H9 (cell line): ENCODE measurements around the gene SHISA3. TPM values are rescaled to one million over a fixed set of nuclear protein-coding genes. Genes with fewer than 3 reads are reported as not detected.

Source experiments
- DNase-seq: peaks from one replicate; pipeline ENCODE4 v3.0.0-alpha.2; 2017
- H2AFZ ChIP-seq: one replicate; pipeline ENCODE4 v1.6.1; 2013; ENCODE audit warnings: mild to moderate bottlenecking, low read length, control low read depth, moderate library complexity
- H2AK5ac ChIP-seq: 2 replicates; pipeline ENCODE4 v1.6.1; 2013; ENCODE audit warnings: low read length, control low read depth, mixed read lengths; ENCODE audit not compliant: insufficient read length
- H2BK120ac ChIP-seq: one replicate; pipeline ENCODE4 v1.6.1; 2013; ENCODE audit warnings: low read depth, mild to moderate bottlenecking, low read length, control low read depth, inconsistent platforms; ENCODE audit not compliant: poor library complexity, severe bottlenecking
- H2BK12ac ChIP-seq: 2 replicates; pipeline ENCODE4 v1.6.1; 2013; ENCODE audit warnings: low read length, control low read depth, mixed read lengths, low read depth; ENCODE audit not compliant: insufficient read length
- H2BK15ac ChIP-seq: 2 replicates; pipeline ENCODE4 v1.6.1; 2013; ENCODE audit warnings: low read depth, low read length, control low read depth
- H2BK20ac ChIP-seq: one replicate; pipeline ENCODE4 v1.6.1; 2013; ENCODE audit warnings: low read depth, mild to moderate bottlenecking, low read length, control low read depth, inconsistent platforms; ENCODE audit not compliant: poor library complexity, severe bottlenecking
- H2BK5ac ChIP-seq: 2 replicates; pipeline ENCODE4 v1.6.1; 2013; ENCODE audit warnings: low read length, control low read depth, mixed read lengths; ENCODE audit not compliant: insufficient read length
- H3K14ac ChIP-seq: 2 replicates; pipeline ENCODE4 v1.6.1; 2013; ENCODE audit warnings: low read length, control low read depth; ENCODE audit not compliant: insufficient read depth
- H3K18ac ChIP-seq: 2 replicates; pipeline ENCODE4 v1.6.1; 2013; ENCODE audit warnings: low read depth, mild to moderate bottlenecking, mixed read lengths, low read length, control low read depth; ENCODE audit not compliant: insufficient read length
- H3K23ac ChIP-seq: 2 replicates; pipeline ENCODE4 v1.6.1; 2013; ENCODE audit warnings: low read length, control low read depth, mixed read lengths, low read depth; ENCODE audit not compliant: insufficient read length
- H3K23me2 ChIP-seq: 2 replicates; pipeline ENCODE4 v1.6.1; 2013; ENCODE audit warnings: low read depth, mild to moderate bottlenecking, mixed read lengths, low read length, control low read depth; ENCODE audit not compliant: insufficient read length, poor library complexity, severe bottlenecking
- H3K27ac ChIP-seq: 2 replicates; pipeline ENCODE4 v1.5.1; 2013; ENCODE audit warnings: low read length, control low read depth, mixed read lengths, low read depth; ENCODE audit not compliant: insufficient read length
- H3K27me3 ChIP-seq: 2 replicates; pipeline ENCODE4 v1.6.1; 2013; ENCODE audit warnings: low read length, control low read depth, inconsistent platforms; ENCODE audit not compliant: insufficient read depth
- H3K4ac ChIP-seq: 2 replicates; pipeline ENCODE4 v1.6.1; 2013; ENCODE audit warnings: low read depth, mild to moderate bottlenecking, control low read depth, inconsistent platforms, low read length, moderate library complexity
- H3K4me1 ChIP-seq: 2 replicates; pipeline ENCODE4 v1.6.1; 2013; ENCODE audit warnings: low read length, control low read depth, inconsistent platforms; ENCODE audit not compliant: insufficient read depth
- H3K4me2 ChIP-seq: 2 replicates; pipeline ENCODE4 v1.6.1; 2013; ENCODE audit warnings: low read length, control low read depth, mixed read lengths; ENCODE audit not compliant: insufficient read length, insufficient read depth
- H3K56ac ChIP-seq: 2 replicates; pipeline ENCODE4 v1.6.1; 2013; ENCODE audit warnings: low read depth, mild to moderate bottlenecking, mixed read lengths, low read length, control low read depth; ENCODE audit not compliant: insufficient read length
- H3K79me1 ChIP-seq: 2 replicates; pipeline ENCODE4 v1.6.1; 2013; ENCODE audit warnings: low read depth, mild to moderate bottlenecking, moderate library complexity, low read length, control low read depth, inconsistent platforms; ENCODE audit not compliant: insufficient read depth, poor library complexity, severe bottlenecking
- H3K79me2 ChIP-seq: 2 replicates; pipeline ENCODE4 v1.6.1; 2013; ENCODE audit warnings: low read length, control low read depth, inconsistent platforms; ENCODE audit not compliant: insufficient read depth
- H3K9ac ChIP-seq: 2 replicates; pipeline ENCODE4 v1.6.1; 2013; ENCODE audit warnings: low read length, control low read depth, mixed read lengths; ENCODE audit not compliant: insufficient read length; ENCODE audit errors: extremely low read depth
- H3K9me3 ChIP-seq: one replicate; pipeline ENCODE4 v1.6.1; 2013; ENCODE audit warnings: low read depth, low read length, inconsistent platforms; ENCODE audit not compliant: control insufficient read depth
- H3T11ph ChIP-seq: one replicate; pipeline ENCODE4 v1.6.1; 2013; ENCODE audit warnings: mild to moderate bottlenecking, low read length, control low read depth, inconsistent platforms
- H4K20me1 ChIP-seq: one replicate; pipeline ENCODE4 v1.6.1; 2013; ENCODE audit not compliant: control insufficient read depth, insufficient read length, insufficient read depth
- H4K5ac ChIP-seq: 2 replicates; pipeline ENCODE4 v1.6.1; 2013; ENCODE audit warnings: low read depth, mild to moderate bottlenecking, mixed read lengths, low read length, control low read depth; ENCODE audit not compliant: insufficient read length
- H4K8ac ChIP-seq: replicated peaks from 2 replicates; pipeline ENCODE4 v1.6.1; 2013; ENCODE audit warnings: low read length, control low read depth, mixed read lengths, low read depth; ENCODE audit not compliant: insufficient read length
- H4K91ac ChIP-seq: 2 replicates; pipeline ENCODE4 v1.6.1; 2013; ENCODE audit warnings: low read depth, mild to moderate bottlenecking, moderate library complexity, mixed read lengths, low read length, control low read depth; ENCODE audit not compliant: insufficient read length
- H3K27ac Mint-ChIP-seq, 3 experiments: 2 replicates in 2 of 3; 3 replicates in 1 of 3; pipeline ENCODE4 v1.8.0; 2020 to 2021; ENCODE audit warnings: mixed read lengths in 3 of 3, mild to moderate bottlenecking in 1 of 3, moderate library complexity in 1 of 3
- H3K27me3 Mint-ChIP-seq: 2 replicates; pipeline ENCODE4 v1.8.0; 2021; ENCODE audit warnings: low read depth, mild to moderate bottlenecking, moderate library complexity, mixed read lengths
- H3K36me3 Mint-ChIP-seq, 3 experiments: 2 replicates in 2 of 3; 3 replicates in 1 of 3; pipeline ENCODE4 v1.8.0; 2020 to 2021; ENCODE audit warnings: low read depth in 3 of 3, mixed read lengths in 3 of 3; ENCODE audit not compliant: insufficient read depth in 1 of 3
- H3K4me1 Mint-ChIP-seq, 2 experiments: 2 replicates each; pipeline ENCODE4 v1.8.0; 2020; ENCODE audit warnings: mixed read lengths in 2 of 2
- H3K4me3 Mint-ChIP-seq, 2 experiments: 2 replicates in 1 of 2; 3 replicates in 1 of 2; pipeline ENCODE4 v1.8.0; 2020 to 2021; ENCODE audit warnings: mild to moderate bottlenecking in 2 of 2, mixed read lengths in 2 of 2, moderate library complexity in 1 of 2
- H3K9me3 Mint-ChIP-seq, 2 experiments: 2 replicates in 1 of 2; 3 replicates in 1 of 2; pipeline ENCODE4 v1.8.0; 2020; ENCODE audit warnings: mild to moderate bottlenecking in 2 of 2, mixed read lengths in 2 of 2, moderate library complexity in 1 of 2
- CTCF ChIP-seq: fragments of 200-600 bp; sonication (generic); conservative IDR thresholded peaks from 3 replicates; pipeline ENCODE4 v1.8.0; 2021; ENCODE audit warnings: antibody characterized with exemption, mild to moderate bottlenecking
- WGBS: extraction: QIAGEN DNeasy Blood & Tissue Kit; methylation state at CpG from one replicate; pipeline ENCODE4 v1.1.7; 2013; ENCODE audit warnings: missing lambda C conversion rate, low lambda C conversion rate, mixed read lengths; ENCODE audit not compliant: insufficient read length; ENCODE audit errors: extremely low coverage; 5-methylcytosine and 5-hydroxymethylcytosine counted together
- total RNA-seq: library from RNA; stranded (reverse); gene quantifications from 2 replicates; pipeline ENCODE4 v1.2.1, GENCODE V29; 2021

Gene SHISA3
- total RNA-seq, 1 experiment from 2014 or later, result 1.7 TPM

GRCh38 chr4:42436928-42437565 lies 39.8 kb downstream of the SHISA3 start:
- Histone ChIP-seq H3K23ac (no peak overlapping the region), H2BK15ac (no peak overlapping the region), H2BK20ac (no peak overlapping the region), H3K4me1 (peaks cover 5% of the 10 kb centered on the region), H2BK12ac (no peak overlapping the region), H3K27me3 (no peaks in the 10 kb centered on the region), H3K4me2 (no peak overlapping the region), H4K8ac (no peak overlapping the region), H2BK5ac (no peak overlapping the region), H3K9ac (no peak overlapping the region), H4K20me1 (no peaks in the 10 kb centered on the region), H3K4ac (no peak overlapping the region), H3K14ac (no peak overlapping the region), H3K79me2 (peaks cover 1% of the 10 kb centered on the region; the same call in 1 of the 2 replicates), H4K5ac (no peak overlapping the region), H4K91ac (no peak overlapping the region), H3K23me2 (no peaks in the 10 kb centered on the region), H3T11ph (no peak overlapping the region), H3K56ac (no peak overlapping the region), H3K27ac (no peak overlapping the region), H2AFZ (no peak overlapping the region), H2AK5ac (no peak overlapping the region), H3K18ac (no peak overlapping the region), H3K79me1 (no peaks in the 10 kb centered on the region), H3K9me3 (no peaks in the 10 kb centered on the region), H2BK120ac (no peak overlapping the region)
- Mint-ChIP-seq H3K4me1 (peaks cover 18 to 20% of the 10 kb centered on the region in 2 experiments), H3K4me3 (no peak overlapping the region), H3K9me3 (no peaks in the 10 kb centered on the region), H3K27ac (no peak overlapping the region), H3K36me3 (peaks cover 0 to 6% (median 6%) of the 10 kb centered on the region in 3 experiments; a peak in 5 of 7 replicates), H3K27me3 (no peaks in the 10 kb centered on the region)
- TF ChIP-seq CTCF, result no peak
- WGBS, result no CpG with 5 or more reads among the region's 7 CpGs
- DNase-seq, result no peak
